SK-N-SH treated with all-trans-retinoic acid at 6 μM for 48 hours (cell line): ENCODE data around the gene ABCC9.
"Not testable (repeated sequence)": the region's sequence is repeated elsewhere in the genome, so short reads cannot be mapped to it uniquely, and the experiment has no call there.

ENCODE experiments used
- ATAC-seq: fragments of 200-7000 bp; cut with Tn5 transposase; 3 replicates; pipeline ENCODE4 v1.9.1; 2020; ENCODE audit warnings: mild to moderate bottlenecking, moderate library complexity
- ARNTL ChIP-seq: fragments of 450-650 bp; formaldehyde crosslinking; IDR thresholded peaks from 2 replicates; pipeline ENCODE4 v1.5.0; 2020; ENCODE audit warnings: low read depth, mild to moderate bottlenecking, moderate library complexity, borderline replicate concordance
- CSDC2 ChIP-seq: fragments of 250-450 bp; sonication (Bioruptor Pico); IDR thresholded peaks from 2 replicates; pipeline ENCODE4 v1.5.0; 2020; ENCODE audit warnings: mild to moderate bottlenecking, moderate library complexity
- ESRRG ChIP-seq: fragments of 250-450 bp; sonication (Bioruptor Pico); IDR thresholded peaks from 2 replicates; pipeline ENCODE4 v1.6.1; 2021; ENCODE audit warnings: mild to moderate bottlenecking
- ISL1 ChIP-seq: fragments of 250-450 bp; sonication (Bioruptor Pico); IDR thresholded peaks from 2 replicates; pipeline ENCODE4 v2.1.2; 2022; ENCODE audit warnings: mild to moderate bottlenecking, moderate library complexity
- OSR1 ChIP-seq: fragments of 250-450 bp; sonication (Bioruptor Pico); IDR thresholded peaks from 2 replicates; pipeline ENCODE4 v1.8.0; 2022; ENCODE audit warnings: moderate library complexity, mild to moderate bottlenecking, inconsistent platforms
- PPARA ChIP-seq: fragments of 250-450 bp; sonication (Bioruptor Pico); IDR thresholded peaks from 2 replicates; pipeline ENCODE4 v1.5.0; 2020; ENCODE audit warnings: mild to moderate bottlenecking, borderline replicate concordance
- RARB ChIP-seq: fragments of 250-450 bp; sonication (Bioruptor Pico); IDR thresholded peaks from 2 replicates; pipeline ENCODE4 v1.8.0; 2021; ENCODE audit warnings: mild to moderate bottlenecking, moderate library complexity
- SNAI2 ChIP-seq: fragments of 250-450 bp; sonication (Bioruptor Pico); IDR thresholded peaks from 2 replicates; pipeline ENCODE4 v1.5.0; 2020; ENCODE audit warnings: mild to moderate bottlenecking, moderate library complexity
- TCF4 ChIP-seq: fragments of 250-450 bp; sonication (Bioruptor Pico); IDR thresholded peaks from 2 replicates; pipeline ENCODE4 v1.8.0; 2021; ENCODE audit warnings: mild to moderate bottlenecking, moderate library complexity, borderline replicate concordance
- ZC3H10 ChIP-seq: fragments of 250-450 bp; sonication (Bioruptor Pico); IDR thresholded peaks from 2 replicates; pipeline ENCODE4 v1.5.1; 2021; ENCODE audit warnings: mild to moderate bottlenecking, moderate library complexity
- ZFP3 ChIP-seq: fragments of 250-450 bp; sonication (Bioruptor Pico); IDR thresholded peaks from 2 replicates; pipeline ENCODE4 v1.5.0; 2020; ENCODE audit warnings: mild to moderate bottlenecking, moderate library complexity
- ZFP30 ChIP-seq: fragments of 450-650 bp; formaldehyde crosslinking; IDR thresholded peaks from 2 replicates; pipeline ENCODE4 v1.5.0; 2022; ENCODE audit warnings: mild to moderate bottlenecking, moderate library complexity
- ZNF70 ChIP-seq: fragments of 450-650 bp; formaldehyde crosslinking; IDR thresholded peaks from 2 replicates; pipeline ENCODE4 v1.5.0; 2020; ENCODE audit warnings: mild to moderate bottlenecking, moderate library complexity
- ZNF8 ChIP-seq: fragments of 450-650 bp; formaldehyde crosslinking; IDR thresholded peaks from 2 replicates; pipeline ENCODE4 v1.5.0; 2020; ENCODE audit warnings: mild to moderate bottlenecking, moderate library complexity
- TF ChIP-seq, protein P1 (sequence below): fragments of 250-450 bp; sonication (Bioruptor Pico); IDR thresholded peaks from 2 replicates; pipeline ENCODE4 v1.5.1; 2021; ENCODE audit warnings: mild to moderate bottlenecking, moderate library complexity
- TF ChIP-seq, protein P2 (sequence below): fragments of 250-450 bp; sonication (Bioruptor Pico); IDR thresholded peaks from 2 replicates; pipeline ENCODE4 v1.8.0; 2021; ENCODE audit warnings: low read depth, mild to moderate bottlenecking, moderate library complexity, borderline replicate concordance
- TF ChIP-seq, protein P3 (sequence below): fragments of 250-450 bp; sonication (Bioruptor Pico); IDR thresholded peaks from 2 replicates; pipeline ENCODE4 v1.5.0; 2020; ENCODE audit warnings: mild to moderate bottlenecking, moderate library complexity
- TF ChIP-seq, protein P4 (sequence below): fragments of 250-450 bp; sonication (Bioruptor Pico); IDR thresholded peaks from 2 replicates; pipeline ENCODE4 v1.5.1; 2020; ENCODE audit warnings: low read depth, mild to moderate bottlenecking, moderate library complexity

ABCC9 gene

DNA sequence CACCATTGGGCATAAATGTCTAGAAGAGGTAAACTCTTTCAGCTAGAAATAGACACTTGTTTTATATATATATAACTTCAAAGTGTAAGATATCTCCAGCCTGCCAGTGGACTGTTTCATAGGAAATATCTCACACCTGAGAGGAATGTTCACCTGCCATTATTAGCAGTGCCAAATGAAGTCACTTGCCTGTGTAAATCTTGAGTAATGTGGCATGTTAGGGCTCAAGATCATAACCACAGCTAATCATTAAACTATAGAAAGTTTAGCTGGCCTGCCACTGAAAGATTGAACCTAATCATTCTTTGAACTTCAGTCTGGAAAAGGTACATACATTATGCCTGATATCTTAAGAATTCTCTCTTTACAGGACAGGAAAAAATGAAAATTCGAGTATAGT is 141.2 kb downstream of the ABCC9 start:
- no peak for TF ChIP-seq ZFP30
- no peak for TF ChIP-seq PPARA (CRISPR knock-in tag)
- TF ChIP-seq ESRRG, result no peak
- no peak for TF ChIP-seq ZC3H10 (CRISPR knock-in tag)
- no peak for TF ChIP-seq TCF4 (CRISPR knock-in tag)
- TF ChIP-seq ZNF8, result no peak
- TF ChIP-seq SNAI2 (CRISPR knock-in tag), result no peak
- no peak for TF ChIP-seq CSDC2 (CRISPR knock-in tag)
- TF ChIP-seq ZNF70 (CRISPR knock-in tag), result no peak
- ATAC-seq, result no peak

DNA sequence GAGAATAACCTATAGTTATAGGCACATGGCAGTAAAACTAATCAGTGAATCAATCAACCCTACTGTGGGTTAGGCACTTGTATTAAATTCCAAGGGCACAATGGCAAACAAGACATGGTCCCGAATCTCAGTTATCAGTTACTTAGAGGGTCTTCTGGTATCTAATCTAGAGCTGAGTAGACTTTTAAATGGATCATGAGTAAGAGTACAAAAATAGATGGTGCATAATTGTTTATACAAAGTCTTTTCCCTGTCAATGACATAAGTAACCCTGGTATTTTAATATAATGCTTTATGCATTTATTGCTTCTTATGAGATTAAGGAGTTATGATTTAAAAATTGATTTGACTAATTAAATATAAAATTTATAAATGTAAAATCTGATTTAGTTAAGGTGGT is 143.7 kb downstream of the ABCC9 start:
- TF ChIP-seq ZFP3 (no peak), CSDC2 (CRISPR knock-in tag) (no peak), OSR1 (CRISPR knock-in tag) (no peak), ZNF8 (no peak), ESRRG (no peak), ZFP30 (no peak), RARB (CRISPR knock-in tag) (no peak), PPARA (CRISPR knock-in tag) (no peak), ARNTL (no peak), ZC3H10 (CRISPR knock-in tag) (no peak)
- TF ChIP-seq, protein P1, sequence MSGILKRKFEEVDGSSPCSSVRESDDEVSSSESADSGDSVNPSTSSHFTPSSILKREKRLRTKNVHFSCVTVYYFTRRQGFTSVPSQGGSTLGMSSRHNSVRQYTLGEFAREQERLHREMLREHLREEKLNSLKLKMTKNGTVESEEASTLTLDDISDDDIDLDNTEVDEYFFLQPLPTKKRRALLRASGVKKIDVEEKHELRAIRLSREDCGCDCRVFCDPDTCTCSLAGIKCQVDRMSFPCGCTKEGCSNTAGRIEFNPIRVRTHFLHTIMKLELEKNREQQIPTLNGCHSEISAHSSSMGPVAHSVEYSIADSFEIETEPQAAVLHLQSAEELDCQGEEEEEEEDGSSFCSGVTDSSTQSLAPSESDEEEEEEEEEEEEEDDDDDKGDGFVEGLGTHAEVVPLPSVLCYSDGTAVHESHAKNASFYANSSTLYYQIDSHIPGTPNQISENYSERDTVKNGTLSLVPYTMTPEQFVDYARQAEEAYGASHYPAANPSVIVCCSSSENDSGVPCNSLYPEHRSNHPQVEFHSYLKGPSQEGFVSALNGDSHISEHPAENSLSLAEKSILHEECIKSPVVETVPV (CRISPR knock-in tag), result no peak
- TF ChIP-seq, protein P2, sequence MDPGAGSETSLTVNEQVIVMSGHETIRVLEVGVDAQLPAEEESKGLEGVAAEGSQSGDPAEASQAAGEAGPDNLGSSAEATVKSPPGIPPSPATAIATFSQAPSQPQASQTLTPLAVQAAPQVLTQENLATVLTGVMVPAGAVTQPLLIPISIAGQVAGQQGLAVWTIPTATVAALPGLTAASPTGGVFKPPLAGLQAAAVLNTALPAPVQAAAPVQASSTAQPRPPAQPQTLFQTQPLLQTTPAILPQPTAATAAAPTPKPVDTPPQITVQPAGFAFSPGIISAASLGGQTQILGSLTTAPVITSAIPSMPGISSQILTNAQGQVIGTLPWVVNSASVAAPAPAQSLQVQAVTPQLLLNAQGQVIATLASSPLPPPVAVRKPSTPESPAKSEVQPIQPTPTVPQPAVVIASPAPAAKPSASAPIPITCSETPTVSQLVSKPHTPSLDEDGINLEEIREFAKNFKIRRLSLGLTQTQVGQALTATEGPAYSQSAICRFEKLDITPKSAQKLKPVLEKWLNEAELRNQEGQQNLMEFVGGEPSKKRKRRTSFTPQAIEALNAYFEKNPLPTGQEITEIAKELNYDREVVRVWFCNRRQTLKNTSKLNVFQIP (CRISPR knock-in tag), result no peak
- TF ChIP-seq, protein P3, sequence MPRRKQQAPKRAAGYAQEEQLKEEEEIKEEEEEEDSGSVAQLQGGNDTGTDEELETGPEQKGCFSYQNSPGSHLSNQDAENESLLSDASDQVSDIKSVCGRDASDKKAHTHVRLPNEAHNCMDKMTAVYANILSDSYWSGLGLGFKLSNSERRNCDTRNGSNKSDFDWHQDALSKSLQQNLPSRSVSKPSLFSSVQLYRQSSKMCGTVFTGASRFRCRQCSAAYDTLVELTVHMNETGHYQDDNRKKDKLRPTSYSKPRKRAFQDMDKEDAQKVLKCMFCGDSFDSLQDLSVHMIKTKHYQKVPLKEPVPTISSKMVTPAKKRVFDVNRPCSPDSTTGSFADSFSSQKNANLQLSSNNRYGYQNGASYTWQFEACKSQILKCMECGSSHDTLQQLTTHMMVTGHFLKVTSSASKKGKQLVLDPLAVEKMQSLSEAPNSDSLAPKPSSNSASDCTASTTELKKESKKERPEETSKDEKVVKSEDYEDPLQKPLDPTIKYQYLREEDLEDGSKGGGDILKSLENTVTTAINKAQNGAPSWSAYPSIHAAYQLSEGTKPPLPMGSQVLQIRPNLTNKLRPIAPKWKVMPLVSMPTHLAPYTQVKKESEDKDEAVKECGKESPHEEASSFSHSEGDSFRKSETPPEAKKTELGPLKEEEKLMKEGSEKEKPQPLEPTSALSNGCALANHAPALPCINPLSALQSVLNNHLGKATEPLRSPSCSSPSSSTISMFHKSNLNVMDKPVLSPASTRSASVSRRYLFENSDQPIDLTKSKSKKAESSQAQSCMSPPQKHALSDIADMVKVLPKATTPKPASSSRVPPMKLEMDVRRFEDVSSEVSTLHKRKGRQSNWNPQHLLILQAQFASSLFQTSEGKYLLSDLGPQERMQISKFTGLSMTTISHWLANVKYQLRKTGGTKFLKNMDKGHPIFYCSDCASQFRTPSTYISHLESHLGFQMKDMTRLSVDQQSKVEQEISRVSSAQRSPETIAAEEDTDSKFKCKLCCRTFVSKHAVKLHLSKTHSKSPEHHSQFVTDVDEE (CRISPR knock-in tag), result no peak
- TF ChIP-seq, protein P4, sequence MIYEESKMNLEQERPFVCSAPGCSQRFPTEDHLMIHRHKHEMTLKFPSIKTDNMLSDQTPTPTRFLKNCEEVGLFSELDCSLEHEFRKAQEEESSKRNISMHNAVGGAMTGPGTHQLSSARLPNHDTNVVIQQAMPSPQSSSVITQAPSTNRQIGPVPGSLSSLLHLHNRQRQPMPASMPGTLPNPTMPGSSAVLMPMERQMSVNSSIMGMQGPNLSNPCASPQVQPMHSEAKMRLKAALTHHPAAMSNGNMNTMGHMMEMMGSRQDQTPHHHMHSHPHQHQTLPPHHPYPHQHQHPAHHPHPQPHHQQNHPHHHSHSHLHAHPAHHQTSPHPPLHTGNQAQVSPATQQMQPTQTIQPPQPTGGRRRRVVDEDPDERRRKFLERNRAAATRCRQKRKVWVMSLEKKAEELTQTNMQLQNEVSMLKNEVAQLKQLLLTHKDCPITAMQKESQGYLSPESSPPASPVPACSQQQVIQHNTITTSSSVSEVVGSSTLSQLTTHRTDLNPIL, result no peak
- ATAC-seq, result no peak

DNA sequence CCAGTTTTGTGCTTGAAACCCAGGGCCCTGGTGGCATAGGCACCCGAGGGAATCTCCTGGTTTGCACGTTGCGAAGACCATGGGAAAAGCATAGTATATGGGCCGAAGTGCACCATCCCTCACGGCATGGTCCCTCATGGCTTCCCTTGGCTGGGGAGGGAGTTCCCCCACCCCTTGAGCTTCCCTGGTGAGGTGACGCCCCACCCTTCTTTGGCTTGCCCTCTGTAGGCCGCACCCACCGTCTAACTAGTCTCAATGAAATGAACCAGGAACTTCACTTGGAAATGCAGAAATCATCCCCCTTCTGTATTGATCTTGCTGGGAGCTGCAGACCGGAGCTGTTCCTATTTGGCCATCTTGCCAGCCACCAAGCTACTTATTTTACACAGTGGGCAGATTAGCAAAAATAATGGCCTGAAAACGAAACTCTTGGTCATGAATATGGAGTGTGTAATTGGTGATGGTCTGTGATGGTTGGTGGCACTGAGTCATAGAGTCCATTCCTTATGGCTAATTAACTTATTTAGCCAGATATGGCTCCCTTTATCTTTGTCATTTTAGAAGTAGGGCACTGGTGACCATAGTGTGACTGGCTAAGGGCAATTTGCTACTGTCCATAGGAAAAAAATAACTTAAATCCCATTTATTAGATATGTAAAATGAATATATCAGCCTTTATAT is 145.4 kb downstream of the ABCC9 start:
- no peak for TF ChIP-seq ISL1 (CRISPR knock-in tag)
- TF ChIP-seq, protein P3 (CRISPR knock-in tag), result no peak
- ATAC-seq, result no peak

GRCh38 chr12:21794807-21795595 is 146.2 kb downstream of the ABCC9 start:
- ATAC-seq, result not testable (repeated sequence)

DNA sequence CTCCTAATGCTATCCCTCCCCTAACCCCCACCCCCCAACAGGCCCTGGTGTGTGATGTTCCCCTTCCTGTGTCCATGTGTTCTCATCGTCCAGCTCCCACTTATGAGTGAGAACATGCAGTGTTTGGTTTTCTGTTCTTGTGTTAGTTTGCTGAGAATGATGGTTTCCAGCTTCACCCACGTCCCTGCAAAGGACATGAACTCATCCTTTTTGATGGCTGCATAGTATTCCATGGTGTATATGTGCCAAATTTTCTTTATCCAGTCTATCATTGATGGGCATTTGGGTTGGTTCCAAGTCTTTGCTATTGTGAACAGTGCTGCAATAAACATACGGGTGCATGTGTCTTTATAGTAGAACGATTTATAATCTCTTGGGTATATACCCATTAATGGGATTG is 151.5 kb downstream of the ABCC9 start:
- not testable (repeated sequence) for ATAC-seq
